Hematopoietic multipotent progenitor cell treated with erythropoietin and hydrocortisone succinate and interleukin-3 and kit ligand, for 8 days (in vitro differentiated cells): Measurements from ENCODE around the gene ZFP69B.

Experiments used
- DNase-seq: peaks from one replicate; pipeline ENCODE4 v3.0.0-alpha.2; 2015

The ZFP69B gene

DNA sequence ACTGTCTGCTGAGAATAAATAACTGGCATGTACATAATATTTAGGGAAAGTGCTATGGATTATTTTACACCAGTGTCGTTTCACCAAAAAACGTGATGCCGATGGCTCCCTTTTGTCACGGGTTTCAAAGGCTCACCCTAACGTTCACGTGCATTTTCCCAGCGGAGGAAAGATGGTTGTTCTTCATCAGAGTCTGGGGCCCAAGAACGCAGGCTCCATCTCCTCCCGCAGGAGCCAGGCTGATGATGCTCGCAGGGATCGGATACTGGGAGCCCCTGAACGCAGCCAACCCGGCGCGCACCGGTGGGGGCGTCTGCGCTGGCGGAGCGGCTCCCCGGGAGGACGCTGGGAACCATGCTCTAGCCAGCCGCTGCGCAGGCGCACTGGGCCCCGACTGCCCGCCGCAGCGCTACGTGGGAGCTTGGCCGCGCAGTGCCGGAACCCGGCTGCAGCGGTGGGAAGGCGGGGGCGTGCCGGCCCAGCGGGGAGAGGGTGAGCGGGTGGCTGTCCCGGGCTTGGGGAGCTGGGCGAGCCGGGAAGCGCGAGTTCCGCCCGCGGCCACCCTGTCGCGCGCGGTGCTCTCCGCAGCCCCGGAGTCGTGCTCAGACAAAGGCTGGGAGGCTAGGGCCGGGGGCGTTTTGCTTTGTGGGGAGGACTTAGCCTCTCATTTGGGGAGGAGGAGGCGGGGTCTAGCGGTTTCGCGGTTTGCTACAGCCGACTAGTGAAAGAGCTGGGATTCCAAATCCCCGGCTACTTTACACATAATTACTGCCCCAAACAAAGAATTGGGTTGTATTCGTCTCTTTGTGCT lies at the start of gene ZFP69B:
Gene ZFP69B (plus strand): TSS at position 793 of the 811 bp plus-strand sequence. CDS start 486 bp downstream, outside the sequence.
- peak; percentile 89 for DNase-seq

DNA sequence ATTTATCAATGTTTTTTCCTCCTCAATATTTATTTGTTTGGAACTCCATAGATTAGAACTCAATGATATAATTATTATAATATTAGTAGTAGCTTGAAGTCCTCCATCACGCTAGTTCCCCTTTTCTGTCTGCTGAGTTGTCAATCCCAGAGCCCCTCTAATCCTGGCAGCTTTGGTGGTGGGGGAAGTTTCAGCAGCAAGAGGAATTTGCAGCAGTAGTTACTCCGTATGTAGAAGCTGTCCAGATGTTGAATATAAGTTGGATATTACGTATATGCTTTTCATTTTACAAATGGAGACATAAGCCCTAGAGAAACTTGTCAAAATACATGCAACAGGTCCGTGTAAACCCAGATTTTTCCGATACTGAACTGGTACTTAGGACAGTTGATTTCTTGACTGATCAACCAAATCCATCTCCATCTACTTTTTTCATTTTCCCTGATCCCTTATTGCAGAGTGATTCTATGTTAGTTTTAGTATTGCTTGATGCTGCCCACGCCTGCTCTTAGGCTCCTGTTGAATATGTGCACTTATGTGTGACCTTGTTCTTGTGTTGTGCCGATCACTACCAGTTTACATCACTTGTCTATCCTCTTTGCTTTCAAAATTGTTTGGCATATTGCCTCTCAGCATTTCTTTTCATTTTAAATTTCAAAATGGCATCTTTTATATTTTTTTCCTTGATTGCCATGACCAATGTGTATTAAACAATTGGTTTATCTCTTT lies 48.6 kb upstream of the ZFP69B start:
- no peak for DNase-seq

DNA sequence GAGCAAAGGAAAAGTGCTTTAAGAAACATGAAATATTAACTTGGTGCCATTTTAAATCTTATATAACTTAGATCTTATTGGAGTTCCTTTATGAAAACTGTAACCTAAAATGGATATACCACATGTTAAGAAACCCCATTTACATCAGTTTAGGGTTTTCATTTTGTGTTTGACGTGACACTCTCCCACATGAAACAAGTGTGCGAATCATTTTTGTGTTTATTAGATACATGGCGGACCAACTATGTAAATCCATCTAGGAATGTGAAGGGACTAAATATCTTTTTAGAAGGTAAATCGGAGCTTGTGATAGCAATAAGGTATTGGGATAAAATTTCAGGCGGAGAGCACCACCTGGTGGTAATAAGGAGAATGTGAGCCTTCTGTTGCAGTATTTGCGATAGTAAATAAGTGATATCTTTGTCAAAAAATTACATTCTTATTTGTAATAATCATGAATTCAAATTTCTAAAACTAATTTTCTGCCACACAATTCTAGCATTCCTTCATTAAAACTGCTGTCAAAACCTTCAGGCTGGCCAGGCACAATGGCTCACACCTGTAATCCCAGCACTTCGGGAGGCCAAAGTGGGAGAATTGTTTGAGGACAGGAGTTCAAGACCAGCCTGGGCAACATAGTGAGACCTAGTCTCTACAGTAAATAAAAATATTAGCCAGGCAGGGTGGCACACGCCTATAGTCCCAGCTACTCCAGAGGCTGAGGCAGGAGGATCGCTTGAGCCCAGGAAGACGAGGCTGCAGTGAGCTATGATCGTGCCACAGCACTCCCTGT lies 45.4 kb upstream of the ZFP69B start:
- DNase-seq = peak; percentile 84

- DNase-seq = no peak
Measured at GRCh38 chr1:40405812-40406211, 44.5 kb upstream of the ZFP69B start.

GRCh38 chr1:40407453-40407852 lies 42.8 kb upstream of the ZFP69B start:
- DNase-seq = no peak

GRCh38 chr1:40409467-40409866 lies 40.8 kb upstream of the ZFP69B start:
- no peak for DNase-seq

DNA sequence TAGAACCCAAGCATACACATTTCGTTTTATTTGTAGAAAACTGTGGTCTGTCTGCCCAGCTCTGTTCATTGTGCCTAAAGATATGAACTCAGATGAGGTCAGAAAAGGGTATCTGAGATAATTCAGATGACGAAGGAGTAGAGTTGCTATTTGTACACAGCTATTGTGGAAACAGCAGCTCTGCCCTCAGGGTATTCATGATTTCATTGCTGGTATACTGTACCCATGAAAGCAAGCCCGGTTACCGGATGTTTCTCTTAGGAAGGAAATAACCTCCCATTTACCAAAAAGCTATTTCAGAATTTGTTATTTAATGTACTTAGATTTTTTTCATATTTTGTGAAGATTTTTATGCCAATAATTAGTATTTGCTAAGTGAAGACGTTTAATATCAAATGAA lies 39.0 kb upstream of the ZFP69B start:
- DNase-seq = no peak

DNA sequence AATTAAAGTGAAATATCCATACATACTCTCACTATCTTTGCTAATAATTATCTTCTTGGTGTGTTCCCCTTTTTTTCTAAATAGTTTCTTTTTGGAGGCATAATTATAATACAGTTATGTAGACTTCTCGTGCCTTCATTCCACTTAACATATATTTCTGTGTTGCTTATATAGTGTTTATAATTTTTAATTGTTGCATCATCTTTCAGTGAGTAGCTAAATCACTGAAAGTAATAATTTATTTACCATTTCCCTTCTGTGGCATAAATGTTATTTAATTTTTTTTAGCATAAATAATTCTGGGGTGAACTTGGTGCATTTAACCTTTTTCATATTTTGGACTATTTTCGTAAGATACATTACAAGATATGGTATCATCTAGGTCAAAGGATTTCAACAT lies 38.4 kb upstream of the ZFP69B start:
- DNase-seq = no peak

GRCh38 chr1:40413527-40414252 lies 36.6 kb upstream of the ZFP69B start:
- no peak for DNase-seq

DNA sequence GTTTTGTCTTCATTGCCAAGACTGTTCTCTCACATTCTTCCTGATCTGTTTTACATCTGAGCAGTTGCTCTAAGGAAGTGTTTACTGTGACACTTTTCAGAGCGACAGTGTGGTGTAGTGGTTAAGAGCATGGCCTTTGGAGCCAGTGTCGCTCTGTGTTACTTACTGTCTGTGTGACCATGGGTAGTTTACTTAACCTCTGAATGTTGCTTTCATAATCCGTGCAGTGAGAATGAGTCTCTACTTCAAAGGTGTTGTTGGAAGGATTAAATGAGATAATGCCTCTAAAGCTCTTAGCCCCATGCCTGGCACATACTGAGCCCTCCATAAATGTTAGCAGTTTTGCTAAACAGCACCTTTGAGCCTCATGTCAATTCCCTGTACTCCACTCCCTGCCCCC lies 35.9 kb upstream of the ZFP69B start:
- no peak for DNase-seq

DNA sequence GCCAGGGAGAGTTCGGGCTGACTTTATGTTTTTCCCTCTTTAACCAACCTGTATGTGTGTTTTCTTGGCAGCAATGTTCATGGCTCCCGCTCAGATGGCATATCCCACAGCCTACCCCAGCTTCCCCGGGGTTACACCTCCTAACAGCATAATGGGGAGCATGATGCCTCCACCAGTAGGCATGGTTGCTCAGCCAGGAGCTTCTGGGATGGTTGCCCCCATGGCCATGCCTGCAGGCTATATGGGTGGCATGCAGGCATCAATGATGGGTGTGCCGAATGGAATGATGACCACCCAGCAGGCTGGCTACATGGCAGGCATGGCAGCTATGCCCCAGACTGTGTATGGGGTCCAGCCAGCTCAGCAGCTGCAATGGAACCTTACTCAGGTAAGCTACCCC lies 33.6 kb upstream of the ZFP69B start:
- no peak for DNase-seq

- DNase-seq = peak; percentile 14
Measured at GRCh38 chr1:40421431-40422384, 28.6 kb upstream of the ZFP69B start.

DNA sequence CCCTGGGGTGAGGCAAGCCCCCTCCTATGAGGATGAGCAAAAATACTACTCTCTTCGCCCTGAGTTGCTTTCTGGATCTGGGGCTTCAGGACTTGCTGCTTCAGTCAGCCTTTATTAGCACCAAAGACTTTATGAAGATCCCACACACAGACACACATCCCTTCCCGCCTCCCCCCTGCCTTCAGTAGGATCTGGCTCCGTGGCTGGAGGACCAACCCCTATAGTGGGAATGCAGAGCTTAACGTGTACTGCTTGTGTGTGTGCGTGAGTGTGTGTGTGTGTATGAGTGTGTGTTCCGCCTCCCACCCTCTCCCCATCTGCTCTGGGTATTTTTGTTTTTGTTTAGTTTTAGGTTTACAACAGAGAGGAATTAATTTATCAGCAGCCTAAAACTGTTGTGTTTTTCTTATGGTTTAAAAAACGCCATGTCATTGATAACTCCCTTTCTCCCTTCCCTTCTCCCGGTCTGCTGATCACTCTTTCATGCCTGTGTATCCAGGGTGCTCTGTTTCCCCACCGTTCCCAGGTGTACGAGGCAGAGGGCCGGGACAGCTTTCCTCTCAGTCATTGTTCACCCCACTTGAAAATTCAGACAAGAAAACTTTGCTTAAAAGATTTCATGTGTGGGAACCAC lies 27.5 kb upstream of the ZFP69B start:
- DNase-seq = no peak

- DNase-seq = no peak
Measured at GRCh38 chr1:40423264-40423642, 27.0 kb upstream of the ZFP69B start.

DNA sequence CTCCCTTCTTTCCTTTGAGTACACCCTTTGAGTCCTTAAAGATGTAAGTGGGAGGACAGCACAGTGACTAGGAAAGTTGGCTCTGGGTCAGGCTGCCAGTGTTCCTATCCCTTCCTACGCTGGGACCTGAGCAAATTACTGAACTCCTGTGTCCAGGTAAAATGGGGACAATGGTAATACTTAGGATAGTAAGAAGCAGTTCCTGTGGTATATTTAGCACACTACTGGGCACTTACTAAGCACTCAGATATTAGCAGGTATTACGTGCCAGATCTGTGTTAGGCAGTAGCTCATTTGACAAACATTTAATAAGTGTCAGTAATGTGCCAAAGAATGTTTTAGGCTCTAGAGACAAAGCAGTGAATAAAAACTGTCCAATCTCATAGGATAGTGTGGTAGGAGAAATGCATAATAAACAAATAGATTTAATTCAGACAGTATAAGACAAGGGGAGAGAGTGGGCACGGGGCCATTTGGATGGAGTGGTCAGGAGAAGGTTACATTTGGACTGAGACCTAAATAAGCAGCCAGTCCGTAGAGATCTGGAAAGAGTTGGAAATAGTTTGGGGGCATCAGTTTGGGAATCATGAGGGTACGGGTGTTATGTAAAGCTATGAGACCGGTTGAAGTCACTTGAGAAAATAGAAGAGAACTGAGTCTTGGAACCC lies 26.2 kb upstream of the ZFP69B start:
- no peak for DNase-seq

GRCh38 chr1:40425198-40425597 lies 25.1 kb upstream of the ZFP69B start:
- no peak for DNase-seq

- no peak for DNase-seq
Measured at GRCh38 chr1:40431385-40431784, 18.9 kb upstream of the ZFP69B start.

GRCh38 chr1:40432644-40433390 lies 17.5 kb upstream of the ZFP69B start:
- no peak for DNase-seq

DNA sequence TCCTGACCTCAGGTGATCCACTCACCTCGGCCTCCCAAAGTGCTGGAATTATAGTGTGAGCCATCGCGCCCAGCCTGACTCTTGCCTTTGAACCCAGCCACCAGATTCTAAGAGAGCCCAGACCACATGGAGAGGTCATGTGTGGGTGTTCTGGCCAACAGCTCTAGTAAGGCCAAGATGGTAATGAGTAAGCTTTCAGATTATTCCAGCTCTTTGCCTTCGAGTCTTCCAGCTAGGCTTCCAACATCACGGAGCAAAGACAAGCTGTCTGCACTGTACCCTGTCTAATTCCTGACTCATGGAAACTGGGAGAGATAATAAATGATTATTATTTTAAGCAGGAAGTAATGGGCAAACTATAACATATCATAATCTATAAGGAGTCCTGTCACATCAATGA lies 14.8 kb upstream of the ZFP69B start:
- no peak for DNase-seq

DNA sequence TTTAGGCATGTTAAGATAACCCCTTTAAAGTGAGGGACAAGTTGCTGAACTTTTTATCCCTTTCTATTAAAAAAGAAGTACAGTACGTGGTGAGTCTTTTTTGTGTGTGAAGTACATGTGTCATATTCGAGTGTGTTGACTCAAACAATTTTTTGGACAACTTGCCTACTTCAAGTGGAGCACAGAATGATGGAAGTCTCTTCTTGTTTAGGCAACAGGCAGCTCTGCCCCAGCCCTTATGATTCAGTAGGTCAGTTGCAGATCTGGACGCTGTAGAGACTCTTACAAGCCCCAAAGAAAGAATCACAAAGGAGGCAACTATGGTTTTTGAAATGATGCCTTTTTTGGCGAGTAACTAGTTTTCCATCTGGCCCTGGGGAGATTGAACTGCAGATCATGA lies 14.4 kb upstream of the ZFP69B start:
- DNase-seq = no peak
